ENCODE results near the gene ARHGAP18.

The ARHGAP18 gene

GRCh38 chr6:129713806-129714333 is 3.9 kb upstream of the ARHGAP18 start:
- no peak for DNase-seq
- Histone ChIP-seq H3K36me3 (no peaks in the 10 kb centered on the region), H3K4me3 (ENCODE audit: low read depth, low read length) (no peak overlapping the region), H3K9me3 (ENCODE audit: severe bottlenecking) (no peaks in the 10 kb centered on the region), H3K27me3 (ENCODE audit: insufficient read depth, low read depth, severe bottlenecking) (no peaks in the 10 kb centered on the region), H3K27ac (no peak overlapping the region)
- TF ChIP-seq CTCF (IDR thresholded peaks at IDR 0.05; ENCODE audit: low read depth, low read length): no peak

GRCh38 chr6:129711271-129711631 is 1.3 kb upstream of the ARHGAP18 start:
- no peak for DNase-seq
- no peaks in the 10 kb centered on the region for H3K9me3 ChIP-seq (ENCODE audit: severe bottlenecking)

GRCh38 chr6:129710450-129711270 is 683 bp upstream of the ARHGAP18 start:
- H3K9me3 ChIP-seq (ENCODE audit: severe bottlenecking): no peaks in the 10 kb centered on the region
- no peaks in the 10 kb centered on the region for H3K27me3 ChIP-seq (ENCODE audit: insufficient read depth, low read depth, severe bottlenecking)
- H3K27ac ChIP-seq: no peak overlapping the region
- TF ChIP-seq CTCF (IDR thresholded peaks at IDR 0.05; ENCODE audit: low read depth, low read length): no peak
- no peak for DNase-seq
- H3K4me3 ChIP-seq (ENCODE audit: low read depth, low read length): peak overlapping the region; percentile 70
- no peaks in the 10 kb centered on the region for H3K36me3 ChIP-seq

More at GRCh38 chr6:129711271-129711631, 1.3 kb upstream of the ARHGAP18 start:
- Histone ChIP-seq H3K27ac (no peak overlapping the region), H3K36me3 (no peaks in the 10 kb centered on the region), H3K4me3 (ENCODE audit: low read depth, low read length) (no peak overlapping the region), H3K27me3 (ENCODE audit: insufficient read depth, low read depth, severe bottlenecking) (no peaks in the 10 kb centered on the region)
- TF ChIP-seq CTCF (IDR thresholded peaks at IDR 0.05; ENCODE audit: low read depth, low read length): no peak

- DNase-seq: no peak
- no peak for TF ChIP-seq CTCF (IDR thresholded peaks at IDR 0.05; ENCODE audit: low read depth, low read length)
- H3K36me3 ChIP-seq: no peaks in the 10 kb centered on the region
- peak overlapping the region; percentile 70 for H3K4me3 ChIP-seq (ENCODE audit: low read depth, low read length)
- no peak overlapping the region for H3K27ac ChIP-seq
- no peaks in the 10 kb centered on the region for H3K27me3 ChIP-seq (ENCODE audit: insufficient read depth, low read depth, severe bottlenecking)
- H3K9me3 ChIP-seq (ENCODE audit: severe bottlenecking): no peaks in the 10 kb centered on the region
These were observed 695 bp downstream of the ARHGAP18 start for GRCh38 chr6:129709196-129709768.

- Histone ChIP-seq H3K36me3 (no peaks in the 10 kb centered on the region), H3K9me3 (ENCODE audit: severe bottlenecking) (no peaks in the 10 kb centered on the region), H3K27ac (no peak overlapping the region), H3K4me3 (ENCODE audit: low read depth, low read length) (no peak overlapping the region), H3K27me3 (ENCODE audit: insufficient read depth, low read depth, severe bottlenecking) (no peaks in the 10 kb centered on the region)
- DNase-seq: no peak
- TF ChIP-seq CTCF (IDR thresholded peaks at IDR 0.05; ENCODE audit: low read depth, low read length): no peak
These were observed 1.3 kb downstream of the ARHGAP18 start for GRCh38 chr6:129708496-129709195.

Data from WERI-Rb-1 (cell line).